HG02970 (cell line): ENCODE measurements around the gene ASAP2.

Experiments used
- ATAC-seq: cut with Tn5 transposase; IDR thresholded peaks from one replicate; pipeline ENCODE4 v1.9.1; 2021; ENCODE audit warnings: mild to moderate bottlenecking, moderate library complexity, moderate number of reproducible peaks; ENCODE audit not compliant: unreplicated experiment, low FRiP score

ASAP2 gene

DNA sequence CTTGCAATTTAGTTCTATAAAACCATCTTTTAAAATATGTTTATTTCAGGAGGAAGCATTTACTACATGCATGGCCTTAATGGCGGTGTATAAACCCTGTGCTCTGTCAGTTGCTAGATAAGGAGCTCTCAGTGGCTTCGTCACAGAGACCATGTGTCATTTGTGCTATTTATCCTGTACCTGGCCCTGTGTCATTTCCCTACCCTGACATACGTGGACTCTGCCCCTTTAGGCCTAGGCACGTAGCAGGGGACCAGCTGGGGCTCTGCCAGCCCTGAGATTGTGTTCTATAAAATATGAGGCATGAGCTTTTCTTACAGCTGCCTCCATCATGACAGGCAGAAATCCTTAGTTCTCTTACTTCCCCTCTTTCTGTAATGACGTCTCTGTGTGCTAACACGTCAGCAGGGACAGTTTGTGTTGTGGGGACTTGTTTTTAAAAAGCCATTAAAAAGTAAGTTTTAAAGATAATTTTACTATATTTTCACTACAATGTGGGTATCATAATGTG, 128.8 kb downstream of the ASAP2 start:
- no peak for ATAC-seq

DNA sequence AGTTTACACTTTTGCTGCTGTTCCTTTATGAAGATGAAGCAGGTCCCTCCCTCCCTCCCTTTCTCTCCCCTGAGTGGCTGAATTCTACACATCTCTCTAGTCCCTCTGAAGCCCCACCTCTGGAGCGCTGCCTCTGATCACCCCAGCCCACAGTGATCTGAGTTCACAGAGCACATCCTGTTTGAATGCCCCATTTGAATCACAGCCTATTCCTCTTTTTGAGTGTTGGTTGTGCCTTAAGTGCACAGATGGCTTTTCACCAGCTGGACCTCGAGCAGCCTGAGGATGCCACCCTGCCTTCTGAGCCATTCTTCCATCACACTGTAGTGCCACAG, 129.6 kb downstream of the ASAP2 start:
- no peak for ATAC-seq

DNA sequence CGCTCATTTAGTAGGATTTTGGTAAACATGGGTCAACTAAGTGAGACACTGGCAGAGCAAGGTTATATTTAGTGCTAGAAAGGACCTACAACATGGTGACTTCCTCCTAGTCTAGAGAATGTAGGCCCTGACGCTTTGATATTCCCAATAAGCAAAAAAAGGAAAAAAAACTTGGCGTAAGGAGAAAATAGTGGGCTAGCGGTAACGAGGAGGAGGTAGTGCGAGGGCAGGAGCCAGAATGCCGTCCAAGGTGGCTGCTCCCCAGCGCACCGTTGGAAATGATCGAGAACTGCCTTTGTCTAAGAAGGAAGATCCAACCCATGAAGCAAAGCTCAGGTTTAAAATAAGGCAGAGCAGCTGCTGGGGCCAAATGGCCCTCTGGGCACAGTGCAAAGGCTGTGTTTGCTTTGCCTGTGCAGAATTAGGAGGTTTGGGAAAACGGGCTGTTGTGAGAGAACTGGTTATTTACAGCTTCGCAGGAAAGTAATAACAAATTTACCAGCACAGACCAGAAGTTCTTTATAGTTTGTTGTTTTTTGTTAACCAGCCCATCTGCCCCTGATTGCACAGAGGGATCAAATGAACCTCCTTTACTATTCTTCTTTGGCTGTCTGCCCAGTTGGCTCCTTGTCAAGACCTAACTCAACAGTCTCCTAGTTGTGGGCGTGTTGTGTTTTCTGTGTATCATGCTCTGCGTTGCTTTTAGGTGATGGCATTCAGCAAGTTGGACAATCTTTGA, 130.1 kb downstream of the ASAP2 start:
- ATAC-seq: no peak

- ATAC-seq: no peak
These were observed 131.3 kb downstream of the ASAP2 start for GRCh38 chr2:9337901-9338300.

DNA sequence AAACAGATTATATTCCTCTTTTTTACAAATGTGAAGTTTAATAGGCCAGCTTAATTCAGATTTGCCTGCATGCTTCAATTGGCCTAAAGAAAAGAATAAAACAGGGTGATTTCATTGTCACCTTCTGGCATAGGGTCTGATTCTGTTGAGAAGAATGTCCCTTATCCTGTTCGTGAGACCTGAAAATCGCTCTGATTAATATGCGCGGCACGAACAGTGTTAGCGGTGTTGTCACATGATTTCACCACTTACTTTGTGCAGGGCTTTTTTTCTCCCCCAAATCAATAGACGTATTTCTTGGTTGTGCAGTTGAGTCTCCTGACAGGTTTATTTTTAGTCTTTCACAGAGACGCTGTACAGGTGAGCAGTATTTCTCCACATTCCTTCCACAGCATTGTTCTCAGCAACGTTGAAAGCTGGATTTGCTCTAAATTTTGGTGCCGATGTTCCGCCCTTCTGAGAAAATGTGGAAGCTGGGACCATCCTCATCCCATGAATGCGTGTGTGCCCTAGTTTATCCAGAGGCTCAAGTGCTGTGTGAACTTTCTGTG, 134.8 kb downstream of the ASAP2 start:
- no peak for ATAC-seq

GRCh38 chr2:9342659-9343058, 136.0 kb downstream of the ASAP2 start:
- ATAC-seq: no peak

DNA sequence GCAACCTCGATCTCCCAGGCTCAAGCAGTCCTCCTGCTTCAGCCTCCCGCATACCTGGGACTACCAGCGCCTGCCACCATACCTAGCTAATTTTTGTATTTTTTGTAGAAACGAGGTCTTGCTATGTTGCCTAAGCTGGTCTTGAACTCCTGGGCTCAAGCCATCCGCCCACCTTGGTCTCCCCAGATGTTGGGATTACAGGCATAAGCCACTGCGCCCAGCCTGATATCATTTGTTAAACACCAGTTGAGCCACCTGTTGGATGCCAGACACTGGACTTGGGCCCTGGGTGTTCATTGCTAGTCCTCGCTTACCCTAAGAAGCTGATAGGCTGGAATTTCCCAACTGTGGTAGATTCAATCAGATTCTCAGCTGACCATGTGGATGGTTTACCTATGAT, 136.9 kb downstream of the ASAP2 start:
- ATAC-seq: no peak

GRCh38 chr2:9344434-9344833, 137.8 kb downstream of the ASAP2 start:
- no peak for ATAC-seq

- ATAC-seq: no peak
These were observed 138.7 kb downstream of the ASAP2 start for GRCh38 chr2:9345343-9345742.

DNA sequence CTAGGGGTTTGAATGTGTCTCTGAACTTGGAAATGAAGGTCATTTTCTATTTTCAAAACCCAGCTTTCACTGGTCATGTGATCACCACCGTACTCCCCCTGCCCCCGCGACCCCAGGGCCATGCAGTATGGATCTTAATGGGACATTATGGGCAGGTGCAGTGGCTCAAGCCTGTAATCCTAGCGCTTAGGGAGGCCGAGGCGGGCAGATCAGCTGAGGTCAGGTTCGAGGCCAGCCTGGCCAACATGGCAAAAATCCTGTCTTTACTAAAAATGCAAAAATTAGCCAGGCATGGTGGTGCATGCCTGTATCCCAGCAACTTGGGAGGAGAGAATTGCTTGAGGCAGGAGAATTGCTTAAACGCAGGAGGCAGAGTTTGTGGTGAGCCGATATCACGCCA, 139.4 kb downstream of the ASAP2 start:
- no peak for ATAC-seq

GRCh38 chr2:9346885-9347284, 140.3 kb downstream of the ASAP2 start:
- no peak for ATAC-seq

DNA sequence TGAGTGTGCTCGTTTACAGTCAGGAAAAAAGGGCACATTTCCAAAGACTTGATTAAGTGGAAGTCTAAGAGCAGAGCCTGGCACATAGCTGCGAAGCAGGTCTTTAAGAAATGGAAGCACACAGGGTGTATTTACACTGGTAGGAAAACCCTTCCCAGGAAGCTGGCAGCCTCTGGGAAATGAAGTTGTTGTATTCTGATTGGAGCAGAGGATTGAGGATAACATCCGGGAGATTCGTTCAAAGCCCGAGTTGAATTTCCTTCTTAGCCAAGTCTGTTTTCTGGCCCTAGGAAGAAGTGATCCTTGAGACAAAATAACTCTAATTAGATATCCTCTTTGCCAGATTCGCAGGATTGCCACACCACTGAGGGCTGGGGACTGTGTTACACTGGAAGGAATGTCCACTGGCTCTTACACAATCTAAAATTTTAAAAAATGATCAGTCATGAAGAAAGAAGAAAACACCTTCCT, 140.8 kb downstream of the ASAP2 start:
- ATAC-seq: no peak

DNA sequence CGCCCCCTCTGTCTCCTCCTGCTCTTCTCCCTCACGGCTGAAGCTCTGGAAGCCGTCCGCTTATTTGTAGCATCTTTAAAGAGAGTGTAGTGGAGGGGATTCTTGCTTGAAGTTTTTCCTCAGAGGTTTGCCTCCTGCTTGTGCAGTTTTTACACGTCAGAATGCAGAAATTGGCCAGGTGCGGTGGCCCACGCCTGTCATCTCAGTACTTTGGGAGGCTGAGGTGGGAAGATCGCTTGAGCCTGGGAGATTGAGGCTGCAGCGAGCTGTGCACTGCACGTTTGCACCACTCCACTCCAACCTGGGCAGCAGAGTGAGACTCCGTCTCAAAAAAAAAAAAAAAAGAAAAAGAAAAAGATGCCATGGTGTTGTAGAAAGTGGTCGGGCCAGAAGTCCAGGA, 147.7 kb downstream of the ASAP2 start:
- ATAC-seq: no peak

- ATAC-seq: no peak
These were observed 148.7 kb downstream of the ASAP2 start for GRCh38 chr2:9355270-9355669.

DNA sequence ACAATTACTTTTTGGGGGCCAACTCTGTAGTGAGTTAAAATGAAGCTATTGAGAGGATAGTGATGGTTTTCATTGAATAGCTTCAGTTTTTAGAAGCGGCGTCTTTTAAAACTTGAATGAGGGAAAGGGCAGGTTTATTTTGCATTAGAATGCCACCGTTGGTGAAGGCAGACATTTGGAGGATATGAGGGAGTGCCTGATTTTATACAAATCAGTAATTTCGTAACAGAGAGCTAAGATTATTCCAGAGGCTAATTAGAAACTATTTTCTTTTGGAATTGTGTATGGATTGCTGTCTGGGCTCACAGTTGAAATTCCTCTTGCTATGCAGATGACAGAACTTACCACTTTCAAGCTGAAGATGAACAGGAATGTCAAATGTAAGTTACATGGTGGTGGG, 149.1 kb downstream of the ASAP2 start:
- ATAC-seq: no peak

GRCh38 chr2:9356261-9356660, 149.6 kb downstream of the ASAP2 start:
- ATAC-seq: no peak

GRCh38 chr2:9358846-9359245, 152.2 kb downstream of the ASAP2 start:
- no peak for ATAC-seq

DNA sequence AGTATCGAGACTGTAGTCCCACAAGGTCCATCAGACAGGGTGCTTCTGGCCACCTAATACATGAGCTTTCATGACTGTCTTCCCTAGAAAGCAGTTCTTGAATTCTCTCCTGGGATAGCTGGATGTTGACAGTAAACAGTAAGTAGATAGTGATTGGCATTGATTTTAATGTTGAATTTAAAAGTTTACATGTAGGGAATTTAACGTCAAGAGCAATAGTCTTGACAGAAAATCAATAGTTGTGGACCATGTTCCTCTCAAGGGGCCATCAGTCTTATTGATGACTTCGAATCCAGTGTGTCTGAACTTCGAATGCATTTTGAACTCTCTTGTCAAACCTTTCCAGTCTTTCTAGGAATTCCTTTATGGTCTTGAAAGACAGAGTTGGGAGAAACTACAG, 152.9 kb downstream of the ASAP2 start:
- ATAC-seq: no peak

DNA sequence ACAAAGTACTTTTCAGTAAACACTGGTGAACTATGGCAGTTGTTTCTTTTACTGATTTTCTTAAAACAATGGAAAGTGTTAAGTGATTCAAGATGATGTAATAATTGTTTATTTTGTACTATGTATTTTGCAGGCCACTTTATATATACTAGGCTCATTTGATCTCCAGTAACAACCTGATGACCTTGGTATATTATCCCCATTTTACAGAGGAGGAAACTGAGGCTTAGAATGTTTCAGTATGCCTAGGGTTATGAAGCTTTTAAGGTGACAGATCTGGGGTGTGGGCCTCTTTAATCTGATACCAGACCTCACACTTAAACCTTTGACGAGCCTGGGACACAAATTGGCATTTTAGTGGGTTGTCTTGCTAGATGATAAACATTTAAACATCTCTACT, 153.5 kb downstream of the ASAP2 start:
- ATAC-seq: no peak

DNA sequence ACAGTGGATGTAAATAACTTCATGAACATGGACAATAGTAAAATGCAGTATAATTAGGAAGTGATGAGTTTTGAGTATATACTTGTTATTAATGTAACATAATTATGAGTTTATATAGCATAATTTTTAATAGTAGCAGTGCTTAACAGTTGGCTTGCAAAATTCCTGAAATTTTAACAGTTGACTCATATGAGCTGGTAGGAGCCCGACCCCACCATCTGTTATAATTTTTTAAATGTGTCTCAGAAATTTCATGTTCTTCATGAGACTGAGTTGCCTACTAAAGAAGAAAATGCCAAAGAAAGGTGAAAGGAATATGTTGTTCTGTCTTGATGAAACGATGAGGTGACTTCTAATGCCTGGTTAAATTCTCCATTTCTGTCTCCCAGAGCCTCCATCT, 154.1 kb downstream of the ASAP2 start:
- no peak for ATAC-seq

DNA sequence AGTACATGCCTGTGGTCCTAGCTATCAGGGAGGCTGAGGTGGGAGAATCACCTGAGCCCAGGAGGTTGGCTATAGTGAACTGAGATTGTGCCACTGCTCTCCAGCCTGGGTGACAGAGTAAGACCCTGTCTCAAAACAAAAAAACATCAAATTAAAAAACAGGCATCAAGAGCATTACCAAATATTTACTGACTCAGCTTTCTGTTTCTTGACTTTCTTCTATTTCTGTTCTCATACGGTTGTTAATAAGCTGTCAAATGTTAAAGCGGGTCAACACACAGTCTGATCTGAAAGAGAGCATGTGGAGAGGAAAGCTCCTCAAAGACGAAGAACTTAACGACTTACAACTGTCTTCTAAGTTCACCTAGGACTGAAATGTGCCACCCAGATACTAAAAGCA, 157.8 kb downstream of the ASAP2 start:
- no peak for ATAC-seq

DNA sequence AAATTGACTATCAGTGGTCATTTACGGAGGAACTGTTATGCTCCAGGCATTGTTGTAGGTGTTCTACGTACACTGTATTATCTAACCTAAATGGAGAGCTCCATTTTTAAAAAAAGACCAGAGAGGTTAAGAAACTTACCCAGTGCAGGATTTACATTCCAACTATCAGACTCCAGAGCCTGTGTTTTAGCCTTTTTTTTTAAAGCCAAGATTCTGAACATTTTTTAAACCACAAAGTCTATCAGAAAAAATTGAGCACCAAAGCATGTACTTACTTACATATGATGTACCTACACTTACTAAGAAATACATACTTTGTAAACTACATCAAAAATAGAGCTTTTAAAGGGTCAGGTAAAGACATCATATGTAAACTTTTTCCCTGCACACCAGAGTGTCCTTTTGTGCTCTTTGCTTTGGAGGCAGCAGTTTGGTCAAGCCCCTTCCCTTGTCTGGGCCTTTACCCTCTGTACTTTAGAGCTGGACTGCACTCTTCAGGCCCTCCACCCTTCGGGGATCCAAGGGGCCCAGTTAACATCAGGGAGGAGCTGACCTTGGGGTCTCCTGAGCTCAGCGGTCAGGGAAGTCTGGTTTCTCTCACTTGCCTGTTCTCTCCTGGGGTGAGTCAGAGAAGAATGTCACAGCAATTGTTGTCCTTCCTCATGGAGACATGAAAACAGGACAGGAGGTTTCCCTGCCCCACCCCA, 158.3 kb downstream of the ASAP2 start:
- no peak for ATAC-seq
